ENCODE results near the gene AKR1E2. TPM values are rescaled to one million over a fixed set of nuclear protein-coding genes. Genes with fewer than 3 reads are reported as not detected.
"Not testable (repeated sequence)": the region's sequence is repeated elsewhere in the genome, so short reads cannot be mapped to it uniquely, and the experiment has no call there.

Gene AKR1E2
- total and polyA plus RNA-seq, 4 donors = 0.46 to 9.4 (median 2.6) TPM

DNA sequence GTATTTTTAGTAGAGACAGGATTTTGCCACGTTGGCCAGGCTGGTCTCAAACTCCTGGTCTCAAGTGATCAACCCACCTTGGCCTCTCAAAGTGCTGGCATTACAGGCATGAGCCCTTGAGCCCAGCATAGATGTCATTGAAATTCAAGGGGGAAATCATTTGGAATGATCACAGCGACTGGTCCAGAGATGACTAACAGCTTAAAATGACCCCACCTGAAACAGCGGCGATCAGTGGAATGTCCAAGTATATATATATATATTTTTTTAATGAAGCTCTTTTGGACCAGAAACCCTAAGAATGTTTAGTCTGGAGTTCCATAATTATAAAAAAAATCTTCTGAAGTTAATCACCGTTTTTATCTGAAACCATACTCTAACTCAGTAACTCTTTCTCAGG is 12.5 kb upstream of the AKR1E2 start:
- 71% methylated on average over 5 of the region's 5 CpGs for WGBS
- TF ChIP-seq HNF4G (IDR thresholded peaks at IDR 0.05) = no peak
- no peak for TF ChIP-seq SP1 (IDR thresholded peaks at IDR 0.05)
- TF ChIP-seq, protein P1, sequence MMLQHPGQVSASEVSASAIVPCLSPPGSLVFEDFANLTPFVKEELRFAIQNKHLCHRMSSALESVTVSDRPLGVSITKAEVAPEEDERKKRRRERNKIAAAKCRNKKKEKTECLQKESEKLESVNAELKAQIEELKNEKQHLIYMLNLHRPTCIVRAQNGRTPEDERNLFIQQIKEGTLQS (IDR thresholded peaks at IDR 0.05) = no peak
- no peak for TF ChIP-seq EGR1 (IDR thresholded peaks at IDR 0.05; ENCODE audit: low read depth in 2 of 2)
- TF ChIP-seq RXRA (IDR thresholded peaks at IDR 0.05) = no peak
- TF ChIP-seq TAF1 (conservative IDR thresholded peaks at IDR 0.05) = no peak
- TF ChIP-seq FOXA2 (IDR thresholded peaks at IDR 0.05) = no peak

DNA sequence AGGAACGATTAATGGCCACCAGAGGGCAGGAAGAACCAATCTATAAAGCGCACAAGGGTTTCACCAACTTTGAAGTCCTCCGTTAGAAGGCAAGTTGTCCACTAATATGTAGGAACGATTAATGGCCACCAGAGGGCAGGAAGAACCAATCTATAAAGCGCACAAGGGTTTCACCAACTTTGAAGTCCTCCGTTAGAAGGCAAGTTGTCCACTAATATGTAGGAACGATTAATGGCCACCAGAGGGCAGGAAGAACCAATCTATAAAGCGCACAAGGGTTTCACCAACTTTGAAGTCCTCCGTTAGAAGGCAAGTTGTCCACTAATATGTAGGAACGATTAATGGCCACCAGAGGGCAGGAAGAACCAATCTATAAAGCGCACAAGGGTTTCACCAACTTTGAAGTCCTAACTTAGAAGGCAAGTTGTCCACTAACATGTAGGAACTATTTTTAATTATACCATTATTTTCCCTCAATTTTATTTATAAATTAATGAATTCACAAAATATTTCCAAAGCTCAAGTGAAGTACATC is 10.3 kb upstream of the AKR1E2 start:
- not testable (repeated sequence) for H3K4me1 ChIP-seq (ENCODE audit: control insufficient read depth in 4 of 4, insufficient read depth in 4 of 4, low read length in 3 of 4); H3K27me3 ChIP-seq (ENCODE audit: control insufficient read depth in 4 of 4, insufficient read depth in 4 of 4, low read length in 3 of 4); H3K4me3 ChIP-seq (ENCODE audit: low read depth in 1 of 3, low read length in 3 of 3); H3K27ac ChIP-seq (ENCODE audit: low read depth in 1 of 2, low read length in 2 of 2); H3K9me3 ChIP-seq (ENCODE audit: control insufficient read depth in 4 of 4, low read length in 3 of 4); H3K9ac ChIP-seq (ENCODE audit: low read depth in 1 of 2, low read length in 2 of 2); DNase-seq (ENCODE audit: low spot score); H3K36me3 ChIP-seq (ENCODE audit: control insufficient read depth in 4 of 4, insufficient read depth in 3 of 4, low read depth in 1 of 4, low read length in 3 of 4)
- peak; percentile 14 to 24 for TF ChIP-seq RXRA (IDR thresholded peaks at IDR 0.05)
- peak; percentile 73 to 84 for TF ChIP-seq RAD21 (IDR thresholded peaks at IDR 0.05)
- TF ChIP-seq, protein P2, sequence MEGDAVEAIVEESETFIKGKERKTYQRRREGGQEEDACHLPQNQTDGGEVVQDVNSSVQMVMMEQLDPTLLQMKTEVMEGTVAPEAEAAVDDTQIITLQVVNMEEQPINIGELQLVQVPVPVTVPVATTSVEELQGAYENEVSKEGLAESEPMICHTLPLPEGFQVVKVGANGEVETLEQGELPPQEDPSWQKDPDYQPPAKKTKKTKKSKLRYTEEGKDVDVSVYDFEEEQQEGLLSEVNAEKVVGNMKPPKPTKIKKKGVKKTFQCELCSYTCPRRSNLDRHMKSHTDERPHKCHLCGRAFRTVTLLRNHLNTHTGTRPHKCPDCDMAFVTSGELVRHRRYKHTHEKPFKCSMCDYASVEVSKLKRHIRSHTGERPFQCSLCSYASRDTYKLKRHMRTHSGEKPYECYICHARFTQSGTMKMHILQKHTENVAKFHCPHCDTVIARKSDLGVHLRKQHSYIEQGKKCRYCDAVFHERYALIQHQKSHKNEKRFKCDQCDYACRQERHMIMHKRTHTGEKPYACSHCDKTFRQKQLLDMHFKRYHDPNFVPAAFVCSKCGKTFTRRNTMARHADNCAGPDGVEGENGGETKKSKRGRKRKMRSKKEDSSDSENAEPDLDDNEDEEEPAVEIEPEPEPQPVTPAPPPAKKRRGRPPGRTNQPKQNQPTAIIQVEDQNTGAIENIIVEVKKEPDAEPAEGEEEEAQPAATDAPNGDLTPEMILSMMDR (IDR thresholded peaks at IDR 0.05; ENCODE audit: low read depth, low read length, missing input control) = peak; percentile 3
- WGBS = 0% methylated on average over 2 of the region's 11 CpGs

More for the DNA sequence above, 12.5 kb upstream of the AKR1E2 start:
- DNase-seq (ENCODE audit: low spot score) = no peak
- H3K27me3 ChIP-seq (ENCODE audit: control insufficient read depth in 4 of 4, insufficient read depth in 4 of 4, low read length in 3 of 4) = no peaks in the 10 kb centered on the region
- H3K9ac ChIP-seq (ENCODE audit: low read depth in 1 of 2, low read length in 2 of 2) = no peak overlapping the region
- no peaks in the 10 kb centered on the region for H3K36me3 ChIP-seq (ENCODE audit: control insufficient read depth in 4 of 4, insufficient read depth in 3 of 4, low read depth in 1 of 4, low read length in 3 of 4)
- H3K27ac ChIP-seq (ENCODE audit: low read depth in 1 of 2, low read length in 2 of 2) = no peak overlapping the region
- H3K4me1 ChIP-seq (ENCODE audit: control insufficient read depth in 4 of 4, insufficient read depth in 4 of 4, low read length in 3 of 4) = peaks cover 0 to 3% (median 0%) of the 10 kb centered on the region in 4 donors
- no peak overlapping the region for H3K4me3 ChIP-seq (ENCODE audit: low read depth in 1 of 3, low read length in 3 of 3)
- H3K9me3 ChIP-seq (ENCODE audit: control insufficient read depth in 4 of 4, low read length in 3 of 4) = no peaks in the 10 kb centered on the region

DNA sequence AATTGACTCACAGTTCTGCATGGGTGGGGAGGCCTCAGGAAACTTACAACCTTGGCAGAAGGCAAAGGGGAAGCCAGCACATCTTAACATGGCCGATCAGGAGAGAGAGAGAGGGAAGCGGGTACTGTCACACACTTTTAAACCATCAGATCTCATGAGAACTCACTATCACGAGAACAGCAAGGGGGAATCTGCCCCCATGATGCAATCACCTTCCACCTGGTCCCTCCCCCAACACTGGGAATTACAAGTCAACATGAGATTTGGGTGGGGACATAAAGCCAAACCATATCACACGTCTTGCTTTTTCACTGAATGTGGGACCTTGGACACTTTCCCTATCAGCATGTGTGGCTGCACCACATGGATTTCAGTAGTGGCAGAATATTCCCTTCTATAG is 9.0 kb upstream of the AKR1E2 start:
- no peaks in the 10 kb centered on the region for H3K36me3 ChIP-seq (ENCODE audit: control insufficient read depth in 4 of 4, insufficient read depth in 3 of 4, low read depth in 1 of 4, low read length in 3 of 4)
- H3K9me3 ChIP-seq (ENCODE audit: control insufficient read depth in 4 of 4, low read length in 3 of 4) = no peaks in the 10 kb centered on the region
- H3K9ac ChIP-seq (ENCODE audit: low read depth in 1 of 2, low read length in 2 of 2) = no peak overlapping the region
- no peak for DNase-seq (ENCODE audit: low spot score)
- no peak for TF ChIP-seq EGR1 (IDR thresholded peaks at IDR 0.05; ENCODE audit: low read depth in 2 of 2)
- no peak for TF ChIP-seq TAF1 (conservative IDR thresholded peaks at IDR 0.05)
- TF ChIP-seq, protein P3, sequence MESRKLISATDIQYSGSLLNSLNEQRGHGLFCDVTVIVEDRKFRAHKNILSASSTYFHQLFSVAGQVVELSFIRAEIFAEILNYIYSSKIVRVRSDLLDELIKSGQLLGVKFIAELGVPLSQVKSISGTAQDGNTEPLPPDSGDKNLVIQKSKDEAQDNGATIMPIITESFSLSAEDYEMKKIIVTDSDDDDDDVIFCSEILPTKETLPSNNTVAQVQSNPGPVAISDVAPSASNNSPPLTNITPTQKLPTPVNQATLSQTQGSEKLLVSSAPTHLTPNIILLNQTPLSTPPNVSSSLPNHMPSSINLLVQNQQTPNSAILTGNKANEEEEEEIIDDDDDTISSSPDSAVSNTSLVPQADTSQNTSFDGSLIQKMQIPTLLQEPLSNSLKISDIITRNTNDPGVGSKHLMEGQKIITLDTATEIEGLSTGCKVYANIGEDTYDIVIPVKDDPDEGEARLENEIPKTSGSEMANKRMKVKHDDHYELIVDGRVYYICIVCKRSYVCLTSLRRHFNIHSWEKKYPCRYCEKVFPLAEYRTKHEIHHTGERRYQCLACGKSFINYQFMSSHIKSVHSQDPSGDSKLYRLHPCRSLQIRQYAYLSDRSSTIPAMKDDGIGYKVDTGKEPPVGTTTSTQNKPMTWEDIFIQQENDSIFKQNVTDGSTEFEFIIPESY (IDR thresholded peaks at IDR 0.05) = no peak
- no peak for TF ChIP-seq JUND (IDR thresholded peaks at IDR 0.05)
- TF ChIP-seq YY1 (IDR thresholded peaks at IDR 0.05) = no peak
- TF ChIP-seq, protein P4, sequence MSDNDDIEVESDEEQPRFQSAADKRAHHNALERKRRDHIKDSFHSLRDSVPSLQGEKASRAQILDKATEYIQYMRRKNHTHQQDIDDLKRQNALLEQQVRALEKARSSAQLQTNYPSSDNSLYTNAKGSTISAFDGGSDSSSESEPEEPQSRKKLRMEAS (IDR thresholded peaks at IDR 0.05) = no peak
- no peak overlapping the region for H3K27ac ChIP-seq (ENCODE audit: low read depth in 1 of 2, low read length in 2 of 2)
- peaks cover 0 to 3% (median 0%) of the 10 kb centered on the region in 4 donors for H3K4me1 ChIP-seq (ENCODE audit: control insufficient read depth in 4 of 4, insufficient read depth in 4 of 4, low read length in 3 of 4)
- no peaks in the 10 kb centered on the region for H3K27me3 ChIP-seq (ENCODE audit: control insufficient read depth in 4 of 4, insufficient read depth in 4 of 4, low read length in 3 of 4)
- no peak overlapping the region for H3K4me3 ChIP-seq (ENCODE audit: low read depth in 1 of 3, low read length in 3 of 3)
- WGBS = 84% methylated on average over 4 of the region's 4 CpGs
